H9 (cell line): ENCODE data around the gene QSOX1. TPM values are rescaled to one million over a fixed set of nuclear protein-coding genes. Genes with fewer than 3 reads are reported as not detected.

ENCODE experiments used
- DNase-seq: peaks from one replicate; pipeline ENCODE4 v3.0.0-alpha.2; 2017
- H2AFZ ChIP-seq: one replicate; pipeline ENCODE4 v1.6.1; 2013; ENCODE audit warnings: mild to moderate bottlenecking, low read length, control low read depth, moderate library complexity
- H2AK5ac ChIP-seq: 2 replicates; pipeline ENCODE4 v1.6.1; 2013; ENCODE audit warnings: low read length, control low read depth, mixed read lengths; ENCODE audit not compliant: insufficient read length
- H2BK120ac ChIP-seq: one replicate; pipeline ENCODE4 v1.6.1; 2013; ENCODE audit warnings: low read depth, mild to moderate bottlenecking, low read length, control low read depth, inconsistent platforms; ENCODE audit not compliant: poor library complexity, severe bottlenecking
- H2BK12ac ChIP-seq: 2 replicates; pipeline ENCODE4 v1.6.1; 2013; ENCODE audit warnings: low read length, control low read depth, mixed read lengths, low read depth; ENCODE audit not compliant: insufficient read length
- H2BK15ac ChIP-seq: 2 replicates; pipeline ENCODE4 v1.6.1; 2013; ENCODE audit warnings: low read depth, low read length, control low read depth
- H2BK20ac ChIP-seq: one replicate; pipeline ENCODE4 v1.6.1; 2013; ENCODE audit warnings: low read depth, mild to moderate bottlenecking, low read length, control low read depth, inconsistent platforms; ENCODE audit not compliant: poor library complexity, severe bottlenecking
- H2BK5ac ChIP-seq: 2 replicates; pipeline ENCODE4 v1.6.1; 2013; ENCODE audit warnings: low read length, control low read depth, mixed read lengths; ENCODE audit not compliant: insufficient read length
- H3K14ac ChIP-seq: 2 replicates; pipeline ENCODE4 v1.6.1; 2013; ENCODE audit warnings: low read length, control low read depth; ENCODE audit not compliant: insufficient read depth
- H3K18ac ChIP-seq: 2 replicates; pipeline ENCODE4 v1.6.1; 2013; ENCODE audit warnings: low read depth, mild to moderate bottlenecking, mixed read lengths, low read length, control low read depth; ENCODE audit not compliant: insufficient read length
- H3K23ac ChIP-seq: 2 replicates; pipeline ENCODE4 v1.6.1; 2013; ENCODE audit warnings: low read length, control low read depth, mixed read lengths, low read depth; ENCODE audit not compliant: insufficient read length
- H3K23me2 ChIP-seq: 2 replicates; pipeline ENCODE4 v1.6.1; 2013; ENCODE audit warnings: low read depth, mild to moderate bottlenecking, mixed read lengths, low read length, control low read depth; ENCODE audit not compliant: insufficient read length, poor library complexity, severe bottlenecking
- H3K27ac ChIP-seq: 2 replicates; pipeline ENCODE4 v1.5.1; 2013; ENCODE audit warnings: low read length, control low read depth, mixed read lengths, low read depth; ENCODE audit not compliant: insufficient read length
- H3K27me3 ChIP-seq: 2 replicates; pipeline ENCODE4 v1.6.1; 2013; ENCODE audit warnings: low read length, control low read depth, inconsistent platforms; ENCODE audit not compliant: insufficient read depth
- H3K4ac ChIP-seq: 2 replicates; pipeline ENCODE4 v1.6.1; 2013; ENCODE audit warnings: low read depth, mild to moderate bottlenecking, control low read depth, inconsistent platforms, low read length, moderate library complexity
- H3K4me1 ChIP-seq: 2 replicates; pipeline ENCODE4 v1.6.1; 2013; ENCODE audit warnings: low read length, control low read depth, inconsistent platforms; ENCODE audit not compliant: insufficient read depth
- H3K4me2 ChIP-seq: 2 replicates; pipeline ENCODE4 v1.6.1; 2013; ENCODE audit warnings: low read length, control low read depth, mixed read lengths; ENCODE audit not compliant: insufficient read length, insufficient read depth
- H3K56ac ChIP-seq: 2 replicates; pipeline ENCODE4 v1.6.1; 2013; ENCODE audit warnings: low read depth, mild to moderate bottlenecking, mixed read lengths, low read length, control low read depth; ENCODE audit not compliant: insufficient read length
- H3K79me1 ChIP-seq: 2 replicates; pipeline ENCODE4 v1.6.1; 2013; ENCODE audit warnings: low read depth, mild to moderate bottlenecking, moderate library complexity, low read length, control low read depth, inconsistent platforms; ENCODE audit not compliant: insufficient read depth, poor library complexity, severe bottlenecking
- H3K79me2 ChIP-seq: 2 replicates; pipeline ENCODE4 v1.6.1; 2013; ENCODE audit warnings: low read length, control low read depth, inconsistent platforms; ENCODE audit not compliant: insufficient read depth
- H3K9ac ChIP-seq: 2 replicates; pipeline ENCODE4 v1.6.1; 2013; ENCODE audit warnings: low read length, control low read depth, mixed read lengths; ENCODE audit not compliant: insufficient read length; ENCODE audit errors: extremely low read depth
- H3K9me3 ChIP-seq: one replicate; pipeline ENCODE4 v1.6.1; 2013; ENCODE audit warnings: low read depth, low read length, inconsistent platforms; ENCODE audit not compliant: control insufficient read depth
- H3T11ph ChIP-seq: one replicate; pipeline ENCODE4 v1.6.1; 2013; ENCODE audit warnings: mild to moderate bottlenecking, low read length, control low read depth, inconsistent platforms
- H4K20me1 ChIP-seq: one replicate; pipeline ENCODE4 v1.6.1; 2013; ENCODE audit not compliant: control insufficient read depth, insufficient read length, insufficient read depth
- H4K5ac ChIP-seq: 2 replicates; pipeline ENCODE4 v1.6.1; 2013; ENCODE audit warnings: low read depth, mild to moderate bottlenecking, mixed read lengths, low read length, control low read depth; ENCODE audit not compliant: insufficient read length
- H4K8ac ChIP-seq: replicated peaks from 2 replicates; pipeline ENCODE4 v1.6.1; 2013; ENCODE audit warnings: low read length, control low read depth, mixed read lengths, low read depth; ENCODE audit not compliant: insufficient read length
- H4K91ac ChIP-seq: 2 replicates; pipeline ENCODE4 v1.6.1; 2013; ENCODE audit warnings: low read depth, mild to moderate bottlenecking, moderate library complexity, mixed read lengths, low read length, control low read depth; ENCODE audit not compliant: insufficient read length
- H3K27ac Mint-ChIP-seq, 3 experiments: 2 replicates in 2 of 3; 3 replicates in 1 of 3; pipeline ENCODE4 v1.8.0; 2020 to 2021; ENCODE audit warnings: mixed read lengths in 3 of 3, mild to moderate bottlenecking in 1 of 3, moderate library complexity in 1 of 3
- H3K27me3 Mint-ChIP-seq: 2 replicates; pipeline ENCODE4 v1.8.0; 2021; ENCODE audit warnings: low read depth, mild to moderate bottlenecking, moderate library complexity, mixed read lengths
- H3K36me3 Mint-ChIP-seq, 3 experiments: 2 replicates in 2 of 3; 3 replicates in 1 of 3; pipeline ENCODE4 v1.8.0; 2020 to 2021; ENCODE audit warnings: low read depth in 3 of 3, mixed read lengths in 3 of 3; ENCODE audit not compliant: insufficient read depth in 1 of 3
- H3K4me1 Mint-ChIP-seq, 2 experiments: 2 replicates each; pipeline ENCODE4 v1.8.0; 2020; ENCODE audit warnings: mixed read lengths in 2 of 2
- H3K4me3 Mint-ChIP-seq, 2 experiments: 2 replicates in 1 of 2; 3 replicates in 1 of 2; pipeline ENCODE4 v1.8.0; 2020 to 2021; ENCODE audit warnings: mild to moderate bottlenecking in 2 of 2, mixed read lengths in 2 of 2, moderate library complexity in 1 of 2
- H3K9me3 Mint-ChIP-seq, 2 experiments: 2 replicates in 1 of 2; 3 replicates in 1 of 2; pipeline ENCODE4 v1.8.0; 2020; ENCODE audit warnings: mild to moderate bottlenecking in 2 of 2, mixed read lengths in 2 of 2, moderate library complexity in 1 of 2
- WGBS: extraction: QIAGEN DNeasy Blood & Tissue Kit; methylation state at CpG from one replicate; pipeline ENCODE4 v1.1.7; 2013; ENCODE audit warnings: missing lambda C conversion rate, low lambda C conversion rate, mixed read lengths; ENCODE audit not compliant: insufficient read length; ENCODE audit errors: extremely low coverage; 5-methylcytosine and 5-hydroxymethylcytosine counted together
- total RNA-seq: library from RNA; stranded (reverse); gene quantifications from 2 replicates; pipeline ENCODE4 v1.2.1, GENCODE V29; 2021
- TF ChIP-seq, protein P1 (sequence below): fragments of 200-600 bp; sonication (generic); conservative IDR thresholded peaks from 3 replicates; pipeline ENCODE4 v1.8.0; 2021; ENCODE audit warnings: antibody characterized with exemption, mild to moderate bottlenecking

The QSOX1 gene
- total RNA-seq, 1 experiment from 2014 or later: 79.2 TPM

DNA sequence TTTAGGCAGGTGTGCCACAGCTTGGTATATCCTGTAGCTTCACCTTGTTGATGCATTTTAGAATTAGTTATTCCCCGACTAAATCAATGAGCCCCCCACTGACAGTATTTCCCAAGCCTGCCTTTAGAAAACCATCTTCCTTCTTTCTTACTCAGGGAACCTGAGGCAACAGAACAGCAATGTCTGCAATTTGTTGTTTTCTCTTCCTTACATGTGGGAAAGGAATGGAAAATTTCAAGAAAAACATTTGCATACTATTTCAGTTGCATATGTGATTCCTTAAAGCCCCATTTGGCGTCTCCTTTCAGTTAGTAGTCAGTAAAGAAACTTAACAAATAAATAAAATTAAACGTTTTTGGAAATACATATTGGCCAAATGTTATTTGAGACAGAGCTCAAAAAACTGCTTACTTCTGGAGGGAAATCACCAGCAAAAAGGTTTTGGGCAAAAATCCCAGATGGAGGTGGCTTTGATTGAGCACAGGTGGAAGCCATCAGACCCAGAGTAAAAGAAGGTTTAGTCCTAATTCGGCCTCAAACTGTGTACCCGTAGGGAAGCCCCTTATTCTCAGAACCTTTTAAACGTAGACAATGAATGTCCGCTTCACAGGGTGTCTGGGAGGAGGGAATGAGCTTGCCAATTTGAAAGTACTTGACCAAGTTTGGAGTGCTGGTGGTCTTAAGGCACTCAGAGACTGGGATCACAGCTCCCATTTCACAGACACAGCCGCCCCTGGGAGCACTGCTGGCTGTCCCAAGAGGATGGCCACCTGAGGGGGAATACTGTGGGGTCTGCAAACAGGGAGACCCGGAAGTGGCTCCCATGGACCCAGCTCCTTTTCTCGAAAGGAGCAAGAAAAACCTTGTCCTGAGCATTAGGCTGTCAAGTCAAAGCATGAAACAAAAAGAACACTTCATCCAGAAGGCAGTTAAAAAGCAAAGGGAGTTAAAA, 84.8 kb downstream of the QSOX1 start:
- H4K91ac ChIP-seq: no peak overlapping the region
- H3K27me3 ChIP-seq: peaks cover 31% of the 10 kb centered on the region; the same call in 1 of the 2 replicates
- no peaks in the 10 kb centered on the region for H4K20me1 ChIP-seq
- no peak overlapping the region for H3K56ac ChIP-seq
- H2BK20ac ChIP-seq: no peak overlapping the region
- no peak overlapping the region for H3K9ac ChIP-seq
- peaks cover 68 to 87% of the 10 kb centered on the region in 2 experiments for H3K4me1 Mint-ChIP-seq
- H3K9me3 ChIP-seq: no peaks in the 10 kb centered on the region
- H3K18ac ChIP-seq: no peak overlapping the region
- peaks cover 11% of the 10 kb centered on the region for H3K4me1 ChIP-seq
- no peaks in the 10 kb centered on the region for H3K36me3 Mint-ChIP-seq
- no peak overlapping the region for H2AK5ac ChIP-seq
- no peak overlapping the region for H3K27ac ChIP-seq
- peak overlapping the region; percentile 17 to 66; a peak in 4 of 5 replicates for H3K4me3 Mint-ChIP-seq
- no peak overlapping the region for H4K5ac ChIP-seq
- H3K9me3 Mint-ChIP-seq: peaks cover 0 to 3% of the 10 kb centered on the region in 2 experiments; a peak in 1 of 5 replicates
- no peak for DNase-seq
- TF ChIP-seq, protein P1, sequence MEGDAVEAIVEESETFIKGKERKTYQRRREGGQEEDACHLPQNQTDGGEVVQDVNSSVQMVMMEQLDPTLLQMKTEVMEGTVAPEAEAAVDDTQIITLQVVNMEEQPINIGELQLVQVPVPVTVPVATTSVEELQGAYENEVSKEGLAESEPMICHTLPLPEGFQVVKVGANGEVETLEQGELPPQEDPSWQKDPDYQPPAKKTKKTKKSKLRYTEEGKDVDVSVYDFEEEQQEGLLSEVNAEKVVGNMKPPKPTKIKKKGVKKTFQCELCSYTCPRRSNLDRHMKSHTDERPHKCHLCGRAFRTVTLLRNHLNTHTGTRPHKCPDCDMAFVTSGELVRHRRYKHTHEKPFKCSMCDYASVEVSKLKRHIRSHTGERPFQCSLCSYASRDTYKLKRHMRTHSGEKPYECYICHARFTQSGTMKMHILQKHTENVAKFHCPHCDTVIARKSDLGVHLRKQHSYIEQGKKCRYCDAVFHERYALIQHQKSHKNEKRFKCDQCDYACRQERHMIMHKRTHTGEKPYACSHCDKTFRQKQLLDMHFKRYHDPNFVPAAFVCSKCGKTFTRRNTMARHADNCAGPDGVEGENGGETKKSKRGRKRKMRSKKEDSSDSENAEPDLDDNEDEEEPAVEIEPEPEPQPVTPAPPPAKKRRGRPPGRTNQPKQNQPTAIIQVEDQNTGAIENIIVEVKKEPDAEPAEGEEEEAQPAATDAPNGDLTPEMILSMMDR: no peak
- peaks cover 72% of the 10 kb centered on the region for H3K27me3 Mint-ChIP-seq
- peaks cover 20% of the 10 kb centered on the region for H3K23me2 ChIP-seq
- H4K8ac ChIP-seq: no peak overlapping the region
- no peak overlapping the region for H2BK12ac ChIP-seq
- no peak overlapping the region for H3K14ac ChIP-seq
- H2AFZ ChIP-seq: no peak overlapping the region
- no CpG with 5 or more reads among the region's 10 CpGs for whole genome bisulfite sequencing
- H3K79me2 ChIP-seq: no peaks in the 10 kb centered on the region
- no peaks in the 10 kb centered on the region for H3K79me1 ChIP-seq
- no peak overlapping the region for H3K23ac ChIP-seq
- H3K4me2 ChIP-seq: peak overlapping the region; percentile 9
- no peak overlapping the region for H2BK120ac ChIP-seq
- H2BK5ac ChIP-seq: no peak overlapping the region
- H3K4ac ChIP-seq: no peak overlapping the region
- H2BK15ac ChIP-seq: no peak overlapping the region
- H3T11ph ChIP-seq: no peak overlapping the region
- peak overlapping the region in 2 of 3 experiments; percentile 98 to 99; a peak in 5 of 7 replicates for H3K27ac Mint-ChIP-seq
